Measurements from ENCODE around the gene NUTF2. TPM values are rescaled to one million over a fixed set of nuclear protein-coding genes. Genes with fewer than 3 reads are reported as not detected.

NUTF2 gene
- total RNA-seq, 1 experiment from 2014 or later: 145 TPM

DNA sequence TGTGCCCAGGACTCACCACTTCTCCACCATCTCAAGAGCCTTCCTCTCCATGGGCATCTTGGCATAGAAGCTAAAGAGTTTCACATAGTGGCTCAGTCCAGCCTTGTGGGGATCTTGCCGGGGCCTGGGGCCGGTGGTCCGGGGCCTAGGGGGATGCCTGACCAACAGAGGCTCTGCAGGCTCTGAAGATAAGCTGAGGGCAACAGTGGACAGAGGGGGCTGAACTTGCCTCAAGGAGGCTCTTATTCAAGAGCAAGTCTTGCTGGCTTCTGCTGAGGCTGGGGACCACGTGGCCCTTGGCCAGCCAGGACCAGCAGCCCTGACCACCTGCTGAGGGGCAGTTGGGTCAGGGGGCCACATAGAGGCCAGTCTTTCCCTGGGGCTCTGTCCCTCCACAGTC lies 18.1 kb upstream of the NUTF2 start:
- Histone ChIP-seq H4K20me1 (ENCODE audit: insufficient read depth) (no peaks in the 10 kb centered on the region), H3K9ac (ENCODE audit: low read length) (no peak overlapping the region), H3K4me1 (ENCODE audit: control insufficient read depth in 1 of 2, insufficient read depth in 2 of 2, low read length in 2 of 2) (peaks cover 3 to 8% of the 10 kb centered on the region in 2 experiments; a peak in 3 of 4 replicates), H3K27ac (ENCODE audit: low read depth, low read length) (no peak overlapping the region), H3K4me3 (replicated peaks in 1 of 2; ENCODE audit: low read depth in 1 of 2, low read length in 2 of 2) (no peak overlapping the region), H3K9me2 (ENCODE audit: insufficient read depth) (no peaks in the 10 kb centered on the region), H3K36me3 (ENCODE audit: control insufficient read depth in 1 of 2, insufficient read depth in 2 of 2, low read length in 2 of 2) (peaks cover 16 to 24% of the 10 kb centered on the region in 2 experiments; a peak in 3 of 4 replicates), H2AFZ (ENCODE audit: low read depth, low read length, poor library complexity, severe bottlenecking) (no peak overlapping the region), H3K79me2 (ENCODE audit: insufficient read depth, low read length) (peaks cover 11% of the 10 kb centered on the region), H3K9me3 (ENCODE audit: control insufficient read depth in 1 of 2, insufficient read depth in 1 of 2, low read depth in 1 of 2, low read length in 2 of 2) (no peaks in the 10 kb centered on the region), H3K27me3 (ENCODE audit: insufficient read depth, low read length) (no peaks in the 10 kb centered on the region), H3K4me2 (ENCODE audit: low read length) (no peak overlapping the region)
- POLR2A ChIA-PET: no interaction called here
- no peak for DNase-seq (ENCODE audit: low read depth, low spot score)
- CTCF ChIA-PET: no interaction called here
- RAD21 ChIA-PET (ENCODE audit: low non-redundant PET in 1 of 2, low total read pairs in 2 of 2, uncharacterized antibody in 2 of 2, unreplicated experiment in 2 of 2): no interaction called here
- TF ChIP-seq, protein P1, sequence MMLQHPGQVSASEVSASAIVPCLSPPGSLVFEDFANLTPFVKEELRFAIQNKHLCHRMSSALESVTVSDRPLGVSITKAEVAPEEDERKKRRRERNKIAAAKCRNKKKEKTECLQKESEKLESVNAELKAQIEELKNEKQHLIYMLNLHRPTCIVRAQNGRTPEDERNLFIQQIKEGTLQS (IDR thresholded peaks at IDR 0.05): no peak
- TF ChIP-seq, protein P2, sequence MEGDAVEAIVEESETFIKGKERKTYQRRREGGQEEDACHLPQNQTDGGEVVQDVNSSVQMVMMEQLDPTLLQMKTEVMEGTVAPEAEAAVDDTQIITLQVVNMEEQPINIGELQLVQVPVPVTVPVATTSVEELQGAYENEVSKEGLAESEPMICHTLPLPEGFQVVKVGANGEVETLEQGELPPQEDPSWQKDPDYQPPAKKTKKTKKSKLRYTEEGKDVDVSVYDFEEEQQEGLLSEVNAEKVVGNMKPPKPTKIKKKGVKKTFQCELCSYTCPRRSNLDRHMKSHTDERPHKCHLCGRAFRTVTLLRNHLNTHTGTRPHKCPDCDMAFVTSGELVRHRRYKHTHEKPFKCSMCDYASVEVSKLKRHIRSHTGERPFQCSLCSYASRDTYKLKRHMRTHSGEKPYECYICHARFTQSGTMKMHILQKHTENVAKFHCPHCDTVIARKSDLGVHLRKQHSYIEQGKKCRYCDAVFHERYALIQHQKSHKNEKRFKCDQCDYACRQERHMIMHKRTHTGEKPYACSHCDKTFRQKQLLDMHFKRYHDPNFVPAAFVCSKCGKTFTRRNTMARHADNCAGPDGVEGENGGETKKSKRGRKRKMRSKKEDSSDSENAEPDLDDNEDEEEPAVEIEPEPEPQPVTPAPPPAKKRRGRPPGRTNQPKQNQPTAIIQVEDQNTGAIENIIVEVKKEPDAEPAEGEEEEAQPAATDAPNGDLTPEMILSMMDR (IDR thresholded peaks at IDR 0.05 in 2 of 3, conservative IDR thresholded peaks at IDR 0.05 in 1 of 3; ENCODE audit: borderline replicate concordance in 1 of 3, insufficient read depth in 1 of 3, low read depth in 2 of 3, low read length in 2 of 3): no peak
- TF ChIP-seq CEBPB (IDR thresholded peaks at IDR 0.05; ENCODE audit: low read depth) (no peak), SP1 (IDR thresholded peaks at IDR 0.05; ENCODE audit: low read depth) (no peak), JUND (IDR thresholded peaks at IDR 0.05) (no peak), YY1 (IDR thresholded peaks at IDR 0.05; ENCODE audit: extremely low read depth, insufficient replicate concordance, low read depth, low read length) (no peak), SRF (IDR thresholded peaks at IDR 0.05; ENCODE audit: low read depth) (no peak), ZFX (IDR thresholded peaks at IDR 0.05) (no peak), ZNF274 (IDR thresholded peaks at IDR 0.05; ENCODE audit: low read depth, low read length) (no peak), CBX3 (IDR thresholded peaks at IDR 0.05; ENCODE audit: low read depth) (no peak), TCF7L2 (IDR thresholded peaks at IDR 0.05; ENCODE audit: borderline replicate concordance, extremely low read depth, insufficient read depth, insufficient read length) (no peak), POLR2AphosphoS5 (IDR thresholded peaks at IDR 0.05; ENCODE audit: low read depth, low read length) (no peak), EZH2phosphoT487 (IDR thresholded peaks at IDR 0.05; ENCODE audit: borderline replicate concordance) (no peak)
- TF ChIP-seq, protein P3, sequence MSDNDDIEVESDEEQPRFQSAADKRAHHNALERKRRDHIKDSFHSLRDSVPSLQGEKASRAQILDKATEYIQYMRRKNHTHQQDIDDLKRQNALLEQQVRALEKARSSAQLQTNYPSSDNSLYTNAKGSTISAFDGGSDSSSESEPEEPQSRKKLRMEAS (IDR thresholded peaks at IDR 0.05): no peak
- BruUV-seq (replicated peaks): no TSS peak
- intact Hi-C loops (cut with micrococcal nuclease): no loop called here
- no peak for ATAC-seq
